ENCODE measurements around the gene C1QTNF4. TPM values are rescaled to one million over a fixed set of nuclear protein-coding genes. Genes with fewer than 3 reads are reported as not detected.

Gene C1QTNF4
- total RNA-seq, 6 donors from 2014 or later = 0.46 to 2.1 (median 0.78) TPM; not detected in 2

DNA sequence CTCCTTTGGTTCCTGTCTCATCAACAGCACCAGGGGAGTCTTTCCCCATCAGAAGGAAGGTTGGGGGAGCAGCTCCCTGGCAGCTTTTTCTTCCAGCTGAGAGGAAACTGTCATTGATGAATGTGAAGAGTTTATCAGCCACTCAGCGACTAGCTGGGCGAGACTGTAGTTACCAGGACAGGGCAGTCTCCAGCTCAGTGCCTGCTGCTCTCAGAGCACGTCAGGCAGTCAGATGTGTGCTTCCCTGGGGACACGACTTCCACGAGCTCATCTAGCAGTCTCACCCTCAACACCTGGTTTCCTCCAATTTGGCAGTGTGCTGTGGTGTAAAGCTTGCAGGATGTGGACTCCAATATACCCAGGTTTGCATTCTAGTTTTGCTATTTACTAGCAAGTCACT, 12.5 kb upstream of the C1QTNF4 start:
- Histone ChIP-seq H3K4me1 (no peaks in the 10 kb centered on the region), H3K27ac (no peak overlapping the region), H3K36me3 (peaks cover 0 to 10% (median 3%) of the 10 kb centered on the region in 4 donors), H3K27me3 (no peaks in the 10 kb centered on the region), H3K9me3 (no peaks in the 10 kb centered on the region), H3K4me3 (no peak overlapping the region)
- peak in 1 of 2 donors; percentile 9 for ATAC-seq (ENCODE audit: low FRiP score in 2 of 2)
- WGBS, 2 donors = 38 to 82% methylated on average over 5 of the region's 5 CpGs
- TF ChIP-seq EP300 (IDR thresholded peaks at IDR 0.05) = no peak
- TF ChIP-seq POLR2AphosphoS5 (IDR thresholded peaks at IDR 0.05) = no peak
- TF ChIP-seq, protein P1, sequence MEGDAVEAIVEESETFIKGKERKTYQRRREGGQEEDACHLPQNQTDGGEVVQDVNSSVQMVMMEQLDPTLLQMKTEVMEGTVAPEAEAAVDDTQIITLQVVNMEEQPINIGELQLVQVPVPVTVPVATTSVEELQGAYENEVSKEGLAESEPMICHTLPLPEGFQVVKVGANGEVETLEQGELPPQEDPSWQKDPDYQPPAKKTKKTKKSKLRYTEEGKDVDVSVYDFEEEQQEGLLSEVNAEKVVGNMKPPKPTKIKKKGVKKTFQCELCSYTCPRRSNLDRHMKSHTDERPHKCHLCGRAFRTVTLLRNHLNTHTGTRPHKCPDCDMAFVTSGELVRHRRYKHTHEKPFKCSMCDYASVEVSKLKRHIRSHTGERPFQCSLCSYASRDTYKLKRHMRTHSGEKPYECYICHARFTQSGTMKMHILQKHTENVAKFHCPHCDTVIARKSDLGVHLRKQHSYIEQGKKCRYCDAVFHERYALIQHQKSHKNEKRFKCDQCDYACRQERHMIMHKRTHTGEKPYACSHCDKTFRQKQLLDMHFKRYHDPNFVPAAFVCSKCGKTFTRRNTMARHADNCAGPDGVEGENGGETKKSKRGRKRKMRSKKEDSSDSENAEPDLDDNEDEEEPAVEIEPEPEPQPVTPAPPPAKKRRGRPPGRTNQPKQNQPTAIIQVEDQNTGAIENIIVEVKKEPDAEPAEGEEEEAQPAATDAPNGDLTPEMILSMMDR (IDR thresholded peaks at IDR 0.05) = no peak
- no peak for TF ChIP-seq POLR2A (IDR thresholded peaks at IDR 0.05)
- no peak for DNase-seq

DNA sequence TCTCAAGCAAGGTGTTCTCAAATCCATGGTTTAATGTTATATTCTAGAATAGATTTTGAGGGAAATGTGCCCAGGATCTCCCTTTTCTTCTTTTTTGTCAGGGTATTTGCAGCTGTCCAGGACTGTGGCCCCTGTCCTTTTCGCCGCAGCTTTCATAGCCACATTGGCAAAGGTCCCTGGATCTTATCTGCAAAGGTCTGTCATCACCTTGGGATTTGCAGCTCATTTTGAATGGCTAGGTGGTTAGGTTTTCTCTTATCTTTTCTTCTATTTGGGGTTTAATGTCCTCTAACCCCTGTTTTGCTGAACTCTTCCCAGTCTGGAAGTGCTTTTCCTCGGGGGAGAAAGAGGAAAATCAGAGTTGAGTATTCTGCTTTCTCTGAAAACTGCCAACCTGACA, 11.7 kb upstream of the C1QTNF4 start:
- TF ChIP-seq POLR2A (IDR thresholded peaks at IDR 0.05) = no peak
- TF ChIP-seq POLR2AphosphoS5 (IDR thresholded peaks at IDR 0.05) = no peak
- no peak for TF ChIP-seq EP300 (IDR thresholded peaks at IDR 0.05)
- TF ChIP-seq, protein P1 (IDR thresholded peaks at IDR 0.05) = no peak
- 71 to 78% methylated on average over 3 of the region's 3 CpGs for WGBS, 2 donors
- ATAC-seq (ENCODE audit: low FRiP score in 2 of 2) = no peak

DNA sequence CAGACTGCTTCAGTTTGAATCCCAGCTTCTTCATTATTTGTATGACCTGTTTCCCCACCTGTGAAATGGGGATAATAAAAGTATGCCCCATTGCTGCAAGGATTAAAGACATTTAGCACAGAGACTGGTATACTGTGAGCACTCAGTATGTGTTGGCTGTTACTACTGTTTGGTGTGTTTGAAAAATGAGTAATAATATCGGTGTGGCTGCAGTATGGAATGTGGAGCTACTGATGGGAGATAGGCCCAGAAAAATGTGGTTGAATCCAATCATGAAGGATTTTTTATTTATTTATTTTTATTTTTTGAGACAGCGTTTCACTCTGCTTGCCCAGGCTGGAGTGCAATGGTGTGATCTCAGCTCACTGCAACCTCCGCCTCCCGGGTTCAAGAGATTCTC, 9.1 kb upstream of the C1QTNF4 start:
- Histone ChIP-seq H3K9me3 (no peaks in the 10 kb centered on the region), H3K27ac (no peak overlapping the region), H3K27me3 (no peaks in the 10 kb centered on the region), H3K4me3 (no peak overlapping the region), H3K36me3 (no peaks in the 10 kb centered on the region), H3K4me1 (no peaks in the 10 kb centered on the region)
- ATAC-seq (ENCODE audit: low FRiP score in 2 of 2) = no peak
- no peak for DNase-seq
- WGBS, 2 donors = 89 to 93% methylated on average over 4 of the region's 4 CpGs
- TF ChIP-seq POLR2A (IDR thresholded peaks at IDR 0.05) = no peak
- TF ChIP-seq, protein P1 (IDR thresholded peaks at IDR 0.05) = no peak
- no peak for TF ChIP-seq POLR2AphosphoS5 (IDR thresholded peaks at IDR 0.05)
- no peak for TF ChIP-seq EP300 (IDR thresholded peaks at IDR 0.05)

More for the DNA sequence above, 11.7 kb upstream of the C1QTNF4 start:
- no peak for DNase-seq
- Histone ChIP-seq H3K27me3 (no peaks in the 10 kb centered on the region), H3K9me3 (no peaks in the 10 kb centered on the region), H3K4me1 (no peaks in the 10 kb centered on the region), H3K36me3 (peaks cover 0 to 4% (median 2%) of the 10 kb centered on the region in 4 donors), H3K4me3 (no peak overlapping the region), H3K27ac (no peak overlapping the region)

DNA sequence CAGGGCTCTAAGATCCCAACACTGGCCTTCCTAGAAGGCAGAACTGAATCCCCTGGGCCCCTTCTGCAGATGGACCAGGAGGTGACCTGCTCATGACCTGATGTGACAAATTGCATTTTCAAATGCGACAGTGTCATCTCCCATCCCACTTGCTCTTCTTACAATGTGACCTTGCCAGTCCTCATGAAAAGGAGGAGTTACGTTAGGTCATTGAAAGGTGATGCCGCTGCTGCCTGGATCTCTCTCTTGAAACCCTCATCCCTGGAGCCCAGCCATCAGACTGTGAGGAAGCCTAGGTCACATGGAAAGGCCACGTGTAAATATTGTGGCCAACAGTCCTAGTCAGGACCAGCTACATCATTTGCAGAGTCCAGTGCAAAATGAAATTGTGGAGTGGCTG, 5.7 kb upstream of the C1QTNF4 start:
- WGBS, 2 donors = 70 to 84% methylated on average over 4 of the region's 4 CpGs
- Histone ChIP-seq H3K27me3 (peaks cover 0 to under 1% (median 0%) of the 10 kb centered on the region in 4 donors), H3K4me1 (no peaks in the 10 kb centered on the region), H3K4me3 (no peak overlapping the region), H3K36me3 (no peaks in the 10 kb centered on the region), H3K9me3 (no peaks in the 10 kb centered on the region), H3K27ac (no peak overlapping the region)
- no peak for TF ChIP-seq EP300 (IDR thresholded peaks at IDR 0.05)
- no peak for TF ChIP-seq POLR2A (IDR thresholded peaks at IDR 0.05)
- no peak for TF ChIP-seq POLR2AphosphoS5 (IDR thresholded peaks at IDR 0.05)
- TF ChIP-seq, protein P1 (IDR thresholded peaks at IDR 0.05) = no peak
- DNase-seq = no peak
- ATAC-seq (ENCODE audit: low FRiP score in 2 of 2) = no peak

DNA sequence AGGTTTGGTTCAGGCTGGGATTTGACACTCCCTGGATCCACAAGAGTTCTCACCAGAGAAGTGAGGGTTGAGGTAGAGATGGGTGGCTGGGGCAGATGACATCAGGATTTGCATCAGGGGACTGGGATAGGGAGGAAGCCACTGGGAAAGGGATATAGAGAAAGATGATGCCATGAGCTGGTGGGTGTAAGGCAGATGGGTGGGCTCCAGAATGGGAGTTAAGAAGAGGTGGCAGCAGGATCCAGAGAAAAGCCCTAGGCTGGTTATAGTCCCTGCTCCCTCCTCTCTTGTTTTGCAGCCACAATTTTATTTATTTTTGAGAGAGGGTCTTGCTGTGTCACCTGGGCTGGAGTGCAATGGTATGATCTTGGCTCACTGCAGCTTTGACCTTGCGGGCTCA, 1.8 kb upstream of the C1QTNF4 start:
- WGBS, 2 donors = 100% methylated on average over 1 of the region's 1 CpG
- Histone ChIP-seq H3K27me3 (peaks cover 0 to 21% (median 6%) of the 10 kb centered on the region in 4 donors), H3K36me3 (no peaks in the 10 kb centered on the region), H3K4me3 (no peak overlapping the region), H3K4me1 (peaks cover 8 to 11% (median 11%) of the 10 kb centered on the region in 4 donors), H3K27ac (no peak overlapping the region), H3K9me3 (no peaks in the 10 kb centered on the region)
- no peak for TF ChIP-seq EP300 (IDR thresholded peaks at IDR 0.05)
- TF ChIP-seq POLR2A (IDR thresholded peaks at IDR 0.05) = no peak
- TF ChIP-seq, protein P1 (IDR thresholded peaks at IDR 0.05) = no peak
- no peak for TF ChIP-seq POLR2AphosphoS5 (IDR thresholded peaks at IDR 0.05)
- DNase-seq = no peak
- ATAC-seq (ENCODE audit: low FRiP score in 2 of 2) = no peak

Measured in upper lobe of left lung (tissue), 6 donors.